Thoracic aorta (tissue), 2 donors: Measurements from ENCODE around the gene CDK6. TPM values are rescaled to one million over a fixed set of nuclear protein-coding genes. Genes with fewer than 3 reads are reported as not detected.

Source experiments
- ATAC-seq: fragments of 150-250 bp; one replicate; pipeline ENCODE4 v1.8.0; 2017; ENCODE audit warnings: low read depth; ENCODE audit not compliant: insufficient number of reproducible peaks, low FRiP score
- DNase-seq: peaks from one replicate; pipeline ENCODE4 v3.0.0-alpha.2; 2020; ENCODE audit warnings: low spot score
- H3K27ac ChIP-seq, 2 donors: fragments of 200-600 bp; sonication (generic); 1 replicate in 1 of 2; 2 replicates in 1 of 2; pipeline ENCODE4 v1.5.1; 2016; ENCODE audit warnings: mild to moderate bottlenecking in 2 of 2, moderate library complexity in 2 of 2
- H3K27me3 ChIP-seq: fragments of 200-600 bp; sonication (generic); replicated peaks from 2 replicates; pipeline ENCODE4 v1.6.0; 2016; ENCODE audit warnings: mild to moderate bottlenecking; ENCODE audit not compliant: insufficient read depth
- H3K36me3 ChIP-seq: fragments of 200-600 bp; sonication (generic); one replicate; pipeline ENCODE4 v1.5.1; 2016
- H3K4me1 ChIP-seq, 2 donors: fragments of 200-600 bp; sonication (generic); 1 replicate in 1 of 2; 2 replicates in 1 of 2; pipeline versions ENCODE4 v1.5.1 to v1.6.0; 2016; ENCODE audit warnings: low read depth in 2 of 2, mild to moderate bottlenecking in 1 of 2; ENCODE audit not compliant: control insufficient read depth in 1 of 2
- H3K4me3 ChIP-seq: fragments of 200-600 bp; sonication (generic); 2 replicates; pipeline ENCODE4 v1.5.1; 2016; ENCODE audit warnings: mild to moderate bottlenecking
- H3K9me3 ChIP-seq: fragments of 200-600 bp; sonication (generic); 2 replicates; pipeline ENCODE4 v1.5.1; 2016
- CTCF ChIP-seq: fragments of 200-600 bp; sonication (generic); IDR thresholded peaks from one replicate; pipeline ENCODE4 v1.5.1; 2019; ENCODE audit warnings: antibody characterized with exemption
- total RNA-seq, 2 donors: library from RNA; depleted of rRNA; stranded (reverse); fragments of >200 nt; gene quantifications; one replicate each; pipeline versions ENCODE4 v1.1.0 to v1.2.3, GENCODE V29; 2016

The CDK6 gene
- total RNA-seq, 2 donors from 2014 or later, result 25.5 to 31.8 TPM

- DNase-seq (no peak), ATAC-seq (no peak)
- no peak overlapping the region for H3K27ac ChIP-seq
- no peak overlapping the region for H3K4me3 ChIP-seq
- no peaks in the 10 kb centered on the region for H3K27me3 ChIP-seq
- no peaks in the 10 kb centered on the region for H3K4me1 ChIP-seq
- H3K36me3 ChIP-seq, result no peaks in the 10 kb centered on the region
- no peaks in the 10 kb centered on the region for H3K9me3 ChIP-seq
- TF ChIP-seq CTCF, result no peak
Measured at GRCh38 chr7:92841192-92841591, 4.8 kb upstream of the CDK6 start.

- H3K4me3 ChIP-seq, result no peak overlapping the region
- ATAC-seq (no peak), DNase-seq (no peak)
- H3K4me1 ChIP-seq, result no peaks in the 10 kb centered on the region
- H3K27ac ChIP-seq, result no peak overlapping the region
- H3K36me3 ChIP-seq, result no peaks in the 10 kb centered on the region
- H3K9me3 ChIP-seq, result no peaks in the 10 kb centered on the region
- TF ChIP-seq CTCF, result no peak
- H3K27me3 ChIP-seq, result no peaks in the 10 kb centered on the region
Measured at GRCh38 chr7:92840316-92840715, 3.9 kb upstream of the CDK6 start.

GRCh38 chr7:92839901-92840300, 3.5 kb upstream of the CDK6 start:
- H3K27me3 ChIP-seq, result no peaks in the 10 kb centered on the region
- H3K4me3 ChIP-seq, result no peak overlapping the region
- no peak for DNase-seq
- no peaks in the 10 kb centered on the region for H3K9me3 ChIP-seq
- no peak for TF ChIP-seq CTCF
- ATAC-seq, result no peak
- H3K36me3 ChIP-seq, result no peaks in the 10 kb centered on the region
- no peak overlapping the region for H3K27ac ChIP-seq
- H3K4me1 ChIP-seq, result no peaks in the 10 kb centered on the region

GRCh38 chr7:92838934-92839333, 2.6 kb upstream of the CDK6 start:
- ATAC-seq, result no peak
- Histone ChIP-seq H3K4me1 (no peaks in the 10 kb centered on the region), H3K27ac (no peak overlapping the region), H3K27me3 (no peaks in the 10 kb centered on the region), H3K4me3 (no peak overlapping the region), H3K9me3 (no peaks in the 10 kb centered on the region), H3K36me3 (no peaks in the 10 kb centered on the region)
- DNase-seq, result no peak
- TF ChIP-seq CTCF, result no peak

- no peak for DNase-seq
- no peak for TF ChIP-seq CTCF
- peak overlapping the region in 1 of 2 donors; percentile 22 for H3K27ac ChIP-seq
Measured at GRCh38 chr7:92837000-92837749, 802 bp upstream of the CDK6 start.

More at GRCh38 chr7:92837000-92837749, 802 bp upstream of the CDK6 start:
- Histone ChIP-seq H3K9me3 (no peaks in the 10 kb centered on the region), H3K4me1 (peaks cover 0 to 5% of the 10 kb centered on the region in 2 donors), H3K36me3 (no peaks in the 10 kb centered on the region), H3K27me3 (no peaks in the 10 kb centered on the region), H3K4me3 (peak overlapping the region; percentile 91)
- no peak for ATAC-seq
